ENCODE results near the gene CACNA1C.
A peak's percentile ranks its signal among the peaks of the same experiment; 100 is the strongest.

The CACNA1C gene

DNA sequence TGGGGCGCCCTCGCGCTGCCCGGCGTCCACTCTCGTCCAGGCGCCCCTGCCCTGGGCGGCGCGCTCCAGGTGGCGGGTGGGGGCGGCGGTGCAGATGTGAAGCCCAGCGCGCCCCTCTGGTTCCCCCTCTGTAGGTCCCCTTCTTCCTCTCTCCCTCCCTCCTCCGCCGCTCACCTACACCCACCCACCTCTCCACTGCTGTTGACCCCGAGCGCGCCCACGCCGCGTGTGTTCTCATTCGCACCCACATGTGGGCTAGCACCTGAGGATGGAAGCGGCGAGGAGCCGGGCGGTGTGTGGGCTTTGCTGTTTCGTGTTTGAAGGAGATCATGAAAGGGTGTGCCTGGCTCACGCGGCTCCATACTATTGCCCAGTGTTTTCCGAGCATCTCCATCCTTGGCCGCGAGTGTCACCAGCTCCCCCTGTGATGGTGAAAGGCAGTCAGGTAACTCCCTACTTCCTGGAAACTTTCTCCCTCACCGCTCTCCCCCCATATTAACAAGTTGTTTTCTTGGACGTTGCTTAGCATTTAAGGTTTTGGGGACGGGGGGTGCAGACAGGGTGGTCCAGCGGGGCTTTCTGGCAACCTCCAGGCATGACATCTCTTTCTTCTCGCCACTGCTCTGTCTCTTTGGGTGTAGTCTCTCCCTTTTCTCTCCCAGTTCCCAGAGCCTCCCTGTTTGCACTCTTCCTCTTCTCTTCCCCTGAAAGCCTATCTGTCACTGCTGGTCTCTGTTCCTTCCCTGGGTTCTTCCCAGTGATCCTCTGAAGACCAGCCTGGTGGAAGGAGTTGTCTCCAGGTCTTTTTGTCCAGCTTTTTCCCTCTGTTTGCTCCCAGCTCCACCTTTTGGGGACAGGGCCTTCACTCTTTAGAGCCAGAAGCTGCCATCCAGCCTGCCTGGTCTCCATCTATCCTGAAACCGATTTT is 1.6 kb downstream of the CACNA1C start:
- Mint-ChIP-seq H3K4me1 (peaks cover 24% of the 10 kb centered on the region), H3K27ac (no peak overlapping the region), H3K9me3 (no peaks in the 10 kb centered on the region), H3K27me3 (peaks cover 49% of the 10 kb centered on the region), H3K4me3 (peak overlapping the region; percentile 75), H3K36me3 (no peaks in the 10 kb centered on the region)

- Mint-ChIP-seq H3K36me3 (no peaks in the 10 kb centered on the region), H3K9me3 (no peaks in the 10 kb centered on the region), H3K27ac (no peak overlapping the region), H3K4me3 (no peak overlapping the region), H3K27me3 (peaks cover 29% of the 10 kb centered on the region), H3K4me1 (peaks cover 13% of the 10 kb centered on the region)
Measured at GRCh38 chr12:2057041-2057794, 4.4 kb downstream of the CACNA1C start.

DNA sequence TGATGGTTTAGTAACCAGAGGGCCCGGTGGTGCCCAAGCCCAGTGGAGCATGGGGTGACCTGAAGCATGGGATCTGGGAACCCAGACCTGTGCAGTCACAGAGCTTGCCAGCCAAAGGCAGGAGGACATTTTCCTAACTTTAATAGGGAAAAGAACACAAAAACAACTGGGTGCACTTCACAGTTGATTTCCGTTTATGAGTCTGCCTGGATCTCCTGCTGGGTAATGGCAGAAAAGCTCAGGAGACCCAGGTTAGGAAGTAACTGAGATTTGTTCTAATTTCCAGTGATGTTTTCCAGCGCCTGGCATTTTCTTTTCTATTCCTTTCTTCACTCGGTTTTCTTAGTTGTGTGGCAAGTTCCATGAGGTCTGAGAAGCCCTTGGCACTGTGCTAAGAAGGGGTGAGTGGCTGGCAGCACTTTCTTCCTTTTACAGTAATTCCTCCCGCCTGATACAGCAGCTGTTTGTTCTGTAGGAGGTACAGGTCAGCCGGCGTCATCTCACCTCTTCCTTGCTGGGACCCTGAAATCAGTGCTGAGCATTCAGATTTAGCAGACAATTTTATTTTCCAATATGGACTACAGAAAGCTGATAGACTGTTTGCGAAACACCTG is 5.1 kb downstream of the CACNA1C start:
- Mint-ChIP-seq H3K27me3 (peaks cover 29% of the 10 kb centered on the region), H3K9me3 (no peaks in the 10 kb centered on the region), H3K27ac (no peak overlapping the region), H3K4me1 (peaks cover 13% of the 10 kb centered on the region), H3K36me3 (no peaks in the 10 kb centered on the region), H3K4me3 (no peak overlapping the region)

GRCh38 chr12:2058837-2059236 is 6.0 kb downstream of the CACNA1C start:
- Mint-ChIP-seq H3K4me3 (no peak overlapping the region), H3K36me3 (no peaks in the 10 kb centered on the region), H3K4me1 (peaks cover 11% of the 10 kb centered on the region), H3K27ac (no peak overlapping the region), H3K9me3 (no peaks in the 10 kb centered on the region), H3K27me3 (peaks cover 27% of the 10 kb centered on the region)

GRCh38 chr12:2061402-2061801 is 8.6 kb downstream of the CACNA1C start:
- Mint-ChIP-seq H3K27me3 (peaks cover 10% of the 10 kb centered on the region), H3K4me3 (no peak overlapping the region), H3K9me3 (no peaks in the 10 kb centered on the region), H3K36me3 (no peaks in the 10 kb centered on the region), H3K27ac (no peak overlapping the region), H3K4me1 (peaks cover 10% of the 10 kb centered on the region)

GRCh38 chr12:2064071-2064507 is 11.3 kb downstream of the CACNA1C start:
- peak overlapping the region; percentile 71 for H3K4me3 Mint-ChIP-seq
- peak overlapping the region; percentile 75 for H3K27ac Mint-ChIP-seq
- no peaks in the 10 kb centered on the region for H3K27me3 Mint-ChIP-seq
- H3K36me3 Mint-ChIP-seq, result no peaks in the 10 kb centered on the region
- H3K4me1 Mint-ChIP-seq, result peaks cover 10% of the 10 kb centered on the region
- no peaks in the 10 kb centered on the region for H3K9me3 Mint-ChIP-seq

GRCh38 chr12:2068653-2069052 is 15.9 kb downstream of the CACNA1C start:
- no peak overlapping the region for H3K4me3 Mint-ChIP-seq
- peaks cover 8% of the 10 kb centered on the region for H3K27me3 Mint-ChIP-seq
- H3K4me1 Mint-ChIP-seq, result peaks cover 10% of the 10 kb centered on the region
- peaks cover 9% of the 10 kb centered on the region for H3K9me3 Mint-ChIP-seq
- peaks cover 2% of the 10 kb centered on the region for H3K36me3 Mint-ChIP-seq
- no peak overlapping the region for H3K27ac Mint-ChIP-seq

- Mint-ChIP-seq H3K4me1 (no peaks in the 10 kb centered on the region), H3K27me3 (peaks cover 10% of the 10 kb centered on the region), H3K27ac (no peak overlapping the region), H3K4me3 (no peak overlapping the region), H3K36me3 (peaks cover 2% of the 10 kb centered on the region), H3K9me3 (peaks cover 9% of the 10 kb centered on the region)
Measured at GRCh38 chr12:2070440-2071045, 17.8 kb downstream of the CACNA1C start.

DNA sequence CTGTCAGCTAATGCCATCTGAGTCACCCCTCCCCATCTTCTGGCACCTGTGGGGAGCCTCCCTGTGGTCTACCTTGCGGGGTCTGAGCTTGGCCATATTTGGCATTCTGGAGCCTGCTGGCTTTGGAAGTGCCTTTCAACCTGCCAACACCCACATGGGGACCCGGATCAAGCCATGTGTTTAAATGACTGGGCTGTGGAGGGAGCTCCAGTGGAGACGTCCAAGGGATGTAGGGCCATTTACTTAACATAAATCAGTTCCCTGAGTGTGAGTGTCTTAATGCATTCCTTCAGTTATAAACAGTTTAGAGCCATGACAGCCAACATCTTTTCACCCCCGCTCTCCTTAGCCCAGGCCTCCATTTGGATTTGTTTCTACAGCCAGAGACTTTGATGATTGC is 22.0 kb downstream of the CACNA1C start:
- Mint-ChIP-seq H3K9me3 (peaks cover 9% of the 10 kb centered on the region), H3K4me3 (no peak overlapping the region), H3K27me3 (peaks cover 11% of the 10 kb centered on the region), H3K27ac (no peak overlapping the region), H3K4me1 (no peaks in the 10 kb centered on the region), H3K36me3 (peaks cover 2% of the 10 kb centered on the region)

- Mint-ChIP-seq H3K27ac (no peak overlapping the region), H3K27me3 (peaks cover 11% of the 10 kb centered on the region), H3K4me3 (no peak overlapping the region), H3K9me3 (peaks cover 12% of the 10 kb centered on the region), H3K4me1 (no peaks in the 10 kb centered on the region), H3K36me3 (peaks cover 2% of the 10 kb centered on the region)
Measured at GRCh38 chr12:2075508-2076195, 22.9 kb downstream of the CACNA1C start.

DNA sequence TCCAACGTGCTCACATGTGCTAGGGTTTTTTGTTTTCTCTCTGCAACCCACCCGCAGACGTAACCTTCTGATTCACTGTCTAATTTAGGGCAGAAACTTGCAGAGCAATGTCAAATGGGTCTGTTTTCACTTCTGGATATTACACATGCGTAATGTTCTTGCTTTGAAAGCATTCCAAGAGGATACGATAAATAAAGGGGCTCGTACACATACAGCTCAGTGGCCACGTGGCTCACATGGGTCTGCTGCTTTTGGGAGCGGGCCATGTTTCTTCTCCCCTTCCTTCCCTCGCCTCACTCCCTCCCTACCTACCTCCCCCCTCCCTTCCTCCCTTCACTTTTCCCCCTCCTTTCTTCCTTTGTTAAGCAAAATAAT is 23.4 kb downstream of the CACNA1C start:
- no peak overlapping the region for H3K4me3 Mint-ChIP-seq
- no peaks in the 10 kb centered on the region for H3K4me1 Mint-ChIP-seq
- peaks cover under 1% of the 10 kb centered on the region for H3K36me3 Mint-ChIP-seq
- H3K9me3 Mint-ChIP-seq, result peaks cover 13% of the 10 kb centered on the region
- H3K27ac Mint-ChIP-seq, result no peak overlapping the region
- peaks cover 13% of the 10 kb centered on the region for H3K27me3 Mint-ChIP-seq

- H3K27ac Mint-ChIP-seq, result no peak overlapping the region
- H3K27me3 Mint-ChIP-seq, result peaks cover 13% of the 10 kb centered on the region
- no peaks in the 10 kb centered on the region for H3K4me1 Mint-ChIP-seq
- H3K4me3 Mint-ChIP-seq, result no peak overlapping the region
- no peaks in the 10 kb centered on the region for H3K36me3 Mint-ChIP-seq
- H3K9me3 Mint-ChIP-seq, result peaks cover 7% of the 10 kb centered on the region
Measured at GRCh38 chr12:2076728-2077127, 23.9 kb downstream of the CACNA1C start.

DNA sequence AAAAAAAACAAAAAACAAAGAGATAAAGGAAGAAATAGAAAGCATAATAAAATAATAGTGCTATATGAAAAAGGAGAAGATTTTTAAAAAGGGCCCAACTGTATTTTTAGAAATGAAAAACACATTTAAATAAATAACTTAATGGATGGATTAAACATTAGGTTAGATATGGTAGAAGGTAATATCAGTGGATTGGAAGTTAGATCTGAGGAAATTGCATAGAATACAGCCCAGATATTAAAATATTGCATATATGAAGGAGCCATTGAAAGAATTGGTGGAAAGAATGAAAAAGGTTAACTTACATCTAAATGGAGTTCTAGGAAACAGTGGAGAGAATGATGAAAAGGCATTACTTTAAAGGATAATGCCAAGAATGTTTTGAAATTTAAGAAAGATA is 27.8 kb downstream of the CACNA1C start:
- H3K4me3 Mint-ChIP-seq, result no peak overlapping the region
- H3K9me3 Mint-ChIP-seq, result peaks cover 6% of the 10 kb centered on the region
- H3K36me3 Mint-ChIP-seq, result no peaks in the 10 kb centered on the region
- no peak overlapping the region for H3K27ac Mint-ChIP-seq
- H3K4me1 Mint-ChIP-seq, result no peaks in the 10 kb centered on the region
- H3K27me3 Mint-ChIP-seq, result peaks cover 6% of the 10 kb centered on the region

GRCh38 chr12:2082321-2082720 is 29.5 kb downstream of the CACNA1C start:
- Mint-ChIP-seq H3K27me3 (peaks cover 2% of the 10 kb centered on the region), H3K27ac (no peak overlapping the region), H3K9me3 (peaks cover 6% of the 10 kb centered on the region), H3K4me3 (no peak overlapping the region), H3K4me1 (no peaks in the 10 kb centered on the region), H3K36me3 (no peaks in the 10 kb centered on the region)

DNA sequence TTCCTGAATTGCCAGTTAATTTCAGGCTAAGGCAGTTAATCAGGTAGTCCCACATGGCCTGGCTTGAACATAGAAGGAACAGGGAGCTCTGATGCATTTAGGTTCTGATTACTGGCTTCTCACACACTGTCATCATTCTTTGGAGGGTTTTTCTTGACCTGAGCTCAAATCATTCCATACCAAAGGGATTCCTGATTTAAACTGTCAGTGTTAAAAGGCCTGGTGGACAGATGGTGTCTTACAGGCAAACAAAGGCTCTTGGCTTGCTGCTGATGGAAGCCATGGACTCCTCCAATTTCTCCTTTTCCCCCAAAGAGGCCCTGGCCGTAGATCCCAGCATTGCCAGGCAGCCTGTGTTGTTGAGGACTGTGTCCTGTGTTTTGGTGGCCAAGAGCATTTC is 30.2 kb downstream of the CACNA1C start:
- Mint-ChIP-seq H3K36me3 (no peaks in the 10 kb centered on the region), H3K27me3 (peaks cover 2% of the 10 kb centered on the region), H3K27ac (no peak overlapping the region), H3K9me3 (peaks cover 6% of the 10 kb centered on the region), H3K4me1 (no peaks in the 10 kb centered on the region), H3K4me3 (no peak overlapping the region)

Measured in activated naive CD4-positive, alpha-beta T cell treated with anti-CD3 and anti-CD28 coated beads, Interleukin-2, amount 50 U/mL, for 24 hours (primary cell).